NCI-H524 treated with DMSO at 0.1 percent for 48 hours (cell line): ENCODE data around the gene KIRREL1.

Experiments used
- DNase-seq: peaks from one replicate; lab custom pipeline; 2025; lab: John Stamatoyannopoulos, UW

Gene KIRREL1

GRCh38 chr1:157975228-157975950 is 18.1 kb upstream of the KIRREL1 start:
- DNase-seq: no peak

- no peak for DNase-seq
Measured at GRCh38 chr1:157976888-157977287, 16.6 kb upstream of the KIRREL1 start.

DNA sequence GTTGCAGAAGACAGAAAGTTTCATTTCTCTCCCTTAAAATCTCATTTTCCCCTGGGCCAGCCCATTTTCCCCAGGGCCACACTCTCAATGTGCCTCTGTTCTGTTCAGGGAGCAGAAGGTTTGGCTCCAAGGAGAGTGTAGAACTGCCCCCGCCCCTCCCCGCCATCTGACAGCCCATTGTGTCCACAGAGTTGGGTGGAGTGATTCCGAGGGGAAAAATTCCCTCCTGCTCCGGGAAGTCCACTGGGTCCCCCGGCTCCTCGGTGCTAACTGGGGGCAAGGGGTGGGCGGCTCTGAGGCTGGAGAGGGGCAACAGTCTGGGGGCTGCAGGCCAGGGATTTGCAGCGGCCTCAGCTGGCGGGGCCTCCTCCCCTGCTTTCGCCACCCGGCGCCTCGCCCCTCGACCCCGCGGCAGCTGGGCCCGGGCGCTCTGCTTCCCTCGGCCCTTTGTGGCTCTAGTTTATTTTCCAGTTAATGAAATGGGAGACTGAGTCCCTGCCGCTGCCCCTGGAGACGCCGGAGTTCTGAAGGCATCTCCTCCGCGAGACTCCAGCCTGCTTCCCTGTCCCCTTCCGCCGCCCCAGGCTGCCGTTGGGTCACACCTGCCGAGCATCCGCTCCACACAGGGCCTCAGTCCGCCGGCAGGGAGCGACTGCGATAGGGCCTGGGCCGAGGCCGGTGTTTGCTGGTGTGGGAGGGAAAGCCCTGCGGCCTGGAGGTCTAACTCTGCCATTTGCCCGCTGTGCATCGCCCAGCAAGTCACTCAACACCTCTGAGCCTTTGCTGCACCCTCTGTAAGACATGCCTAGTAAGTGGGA is 14.7 kb upstream of the KIRREL1 start:
- DNase-seq: no peak

GRCh38 chr1:157982136-157982535 is 11.3 kb upstream of the KIRREL1 start:
- DNase-seq: no peak

GRCh38 chr1:157983787-157984186 is 9.7 kb upstream of the KIRREL1 start:
- DNase-seq: no peak

GRCh38 chr1:157984469-157984868 is 9.0 kb upstream of the KIRREL1 start:
- DNase-seq: no peak

- DNase-seq: no peak
Measured at GRCh38 chr1:157985473-157985872, 8.0 kb upstream of the KIRREL1 start.

GRCh38 chr1:157988002-157988401 is 5.4 kb upstream of the KIRREL1 start:
- DNase-seq: no peak

GRCh38 chr1:157992031-157992832 is 1.2 kb upstream of the KIRREL1 start:
- no peak for DNase-seq

DNA sequence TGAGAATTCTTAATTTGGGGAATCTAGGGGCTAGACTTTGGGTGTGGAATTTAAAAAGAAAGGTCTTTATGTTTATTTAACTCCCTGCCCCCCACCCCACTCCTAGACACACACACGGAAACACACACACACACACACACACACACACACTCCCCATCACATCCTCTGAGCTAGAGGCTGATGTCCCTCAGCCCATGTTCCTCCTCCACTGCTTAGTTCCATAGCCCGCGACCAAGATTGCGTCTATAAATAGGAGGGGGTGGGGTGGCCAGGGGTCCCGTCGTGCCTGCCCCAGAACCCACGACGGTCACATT is 655 bp upstream of the KIRREL1 start:
- DNase-seq: no peak

- DNase-seq: no peak
Measured at GRCh38 chr1:157993918-157994605, 617 bp downstream of the KIRREL1 start.

- DNase-seq: no peak
Measured at GRCh38 chr1:157994704-157995582, 1.5 kb downstream of the KIRREL1 start.

GRCh38 chr1:157995583-157996169 is 2.2 kb downstream of the KIRREL1 start:
- no peak for DNase-seq

DNA sequence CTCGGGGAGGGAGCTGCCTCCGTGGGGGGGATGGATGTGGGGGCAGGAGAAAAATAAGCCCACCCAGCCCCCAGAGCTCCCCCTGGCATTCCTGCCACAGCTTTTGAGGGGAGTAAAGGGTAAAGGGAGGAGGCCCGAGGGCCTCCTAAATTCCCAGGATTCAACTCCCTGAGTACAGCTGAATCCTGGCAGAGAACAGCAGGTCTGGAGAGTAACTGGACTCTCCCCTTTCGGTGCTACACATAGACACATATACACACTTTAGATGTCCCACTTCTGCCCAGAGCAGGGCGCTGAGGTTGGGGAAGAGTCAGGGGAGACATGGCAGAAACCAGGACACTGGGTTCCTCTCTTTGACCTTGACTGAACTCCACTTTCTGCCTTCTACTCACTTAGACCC is 3.0 kb downstream of the KIRREL1 start:
- DNase-seq: no peak

DNA sequence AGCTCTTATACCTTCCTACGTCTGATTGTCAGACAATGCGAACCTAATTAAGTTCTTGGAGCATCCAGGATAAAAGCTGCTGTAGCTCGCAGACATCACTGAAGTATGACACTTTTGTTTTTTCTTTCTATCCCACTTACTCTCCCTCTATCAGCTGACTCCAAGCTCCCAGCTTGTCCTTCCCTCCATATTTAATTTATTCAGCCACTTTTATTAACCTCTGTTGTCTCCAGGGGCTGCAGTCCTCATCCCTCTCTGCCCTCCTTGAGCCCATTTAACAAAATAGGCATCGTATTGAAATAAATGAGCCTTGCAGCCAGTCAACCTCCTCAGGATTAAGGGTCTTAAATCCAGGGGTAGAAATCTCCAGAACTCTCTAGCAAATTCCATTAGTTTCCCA is 7.1 kb downstream of the KIRREL1 start:
- DNase-seq: no peak

GRCh38 chr1:158002022-158002630 is 8.7 kb downstream of the KIRREL1 start:
- no peak for DNase-seq

DNA sequence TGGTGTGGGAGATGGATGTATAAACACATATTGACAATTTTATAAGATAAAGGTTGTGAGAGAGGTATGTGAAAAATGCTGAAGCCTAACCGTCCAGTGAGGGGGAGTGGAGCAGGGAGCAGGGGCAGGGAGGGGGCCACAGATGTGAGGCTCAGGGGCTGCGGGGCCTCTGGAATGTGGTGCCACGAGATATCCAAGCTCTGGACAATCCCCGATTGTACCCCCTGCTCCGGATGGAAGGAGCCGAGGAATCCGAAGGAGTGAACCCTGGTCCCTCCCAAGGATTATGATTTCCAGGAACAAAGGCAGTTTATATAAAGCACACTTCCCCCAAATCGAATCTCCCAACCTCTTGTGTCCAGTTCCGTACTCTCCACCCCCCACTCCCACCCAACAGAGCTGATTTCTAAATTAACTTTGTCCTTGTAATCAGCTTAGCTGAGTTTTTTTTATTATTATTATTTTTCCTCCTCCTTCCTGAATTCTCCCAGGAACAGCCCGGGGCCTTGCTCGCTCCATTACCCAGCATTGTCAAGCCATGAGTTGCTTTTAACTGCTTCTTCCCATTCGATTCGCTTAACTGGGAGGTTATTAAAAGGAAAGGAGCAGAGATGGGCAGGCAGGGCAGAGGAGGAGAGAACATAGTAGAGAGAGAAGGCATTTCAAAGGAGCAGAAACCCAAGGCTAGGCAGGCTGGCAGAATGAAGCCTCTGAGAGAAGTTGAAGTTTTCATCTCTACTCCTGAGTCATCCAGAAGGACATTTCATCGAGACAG is 9.4 kb downstream of the KIRREL1 start:
- no peak for DNase-seq

GRCh38 chr1:158003406-158003800 is 10.0 kb downstream of the KIRREL1 start:
- DNase-seq: no peak

DNA sequence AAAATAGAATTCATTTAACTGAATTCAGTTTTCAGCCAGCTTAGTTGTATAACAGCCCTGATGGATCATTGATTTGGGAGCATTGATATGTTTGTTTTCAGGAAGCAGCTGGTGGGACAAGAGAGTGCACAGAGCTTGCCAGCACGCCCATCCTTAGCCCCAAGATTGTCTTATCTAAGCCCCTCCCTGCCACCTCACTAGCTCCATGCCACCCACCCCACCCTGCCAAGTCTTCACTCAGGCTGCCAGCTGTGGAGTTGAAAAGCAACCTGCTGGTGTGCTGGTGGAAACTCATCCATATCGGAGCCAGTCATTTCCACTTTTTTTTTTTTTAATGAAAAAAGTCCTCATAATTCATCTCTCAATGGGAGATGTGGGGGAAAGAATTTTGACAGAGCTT is 11.8 kb downstream of the KIRREL1 start:
- DNase-seq: no peak

- no peak for DNase-seq
Measured at GRCh38 chr1:158007180-158007579, 13.7 kb downstream of the KIRREL1 start.
